ENCODE measurements around the gene STK17A.
"Not testable (repeated sequence)": the region's sequence is repeated elsewhere in the genome, so short reads cannot be mapped to it uniquely, and the experiment has no call there.

Gene STK17A

GRCh38 chr7:43664681-43665080, 81.8 kb downstream of the STK17A start:
- no peak for DNase-seq

- DNase-seq: no peak
Observed at GRCh38 chr7:43666938-43667337, 84.0 kb downstream of the STK17A start.

- no peak for DNase-seq
Observed at GRCh38 chr7:43668035-43668434, 85.1 kb downstream of the STK17A start.

GRCh38 chr7:43669286-43670081, 86.6 kb downstream of the STK17A start:
- no peak for DNase-seq

- DNase-seq: no peak
Observed at GRCh38 chr7:43671521-43671920, 88.6 kb downstream of the STK17A start.

- not testable (repeated sequence) for DNase-seq
Observed at GRCh38 chr7:43673243-43673976, 90.5 kb downstream of the STK17A start.

- DNase-seq: no peak
Observed at GRCh38 chr7:43674559-43675436, 91.9 kb downstream of the STK17A start.

All from GF-D8 (cell line).